Keratinocyte (primary cell): ENCODE data around the gene DENND5A.

Experiments used
- EZH2 ChIP-seq: IDR thresholded peaks from one replicate; pipeline ENCODE4 v1.6.1; 2012; ENCODE audit warnings: inconsistent platforms, mild to moderate bottlenecking, low read length, moderate library complexity
- TF ChIP-seq, protein P1 (sequence below), 3 experiments: IDR thresholded peaks in 1 of 3; conservative IDR thresholded peaks in 1 of 3; optimal IDR thresholded peaks in 1 of 3; 2 replicates in 2 of 3; 3 replicates in 1 of 3; pipeline versions ENCODE3 to v1.5.1; 2011; ENCODE audit warnings: low read length in 3 of 3, mild to moderate bottlenecking in 3 of 3, moderate library complexity in 2 of 3, control low read depth in 1 of 3, inconsistent platforms in 1 of 3; ENCODE audit not compliant: insufficient read depth in 2 of 3; ENCODE audit errors: extremely low read depth in 1 of 3

GRCh38 chr11:9251311-9251710, 13.8 kb downstream of the DENND5A start:
- TF ChIP-seq, protein P1, sequence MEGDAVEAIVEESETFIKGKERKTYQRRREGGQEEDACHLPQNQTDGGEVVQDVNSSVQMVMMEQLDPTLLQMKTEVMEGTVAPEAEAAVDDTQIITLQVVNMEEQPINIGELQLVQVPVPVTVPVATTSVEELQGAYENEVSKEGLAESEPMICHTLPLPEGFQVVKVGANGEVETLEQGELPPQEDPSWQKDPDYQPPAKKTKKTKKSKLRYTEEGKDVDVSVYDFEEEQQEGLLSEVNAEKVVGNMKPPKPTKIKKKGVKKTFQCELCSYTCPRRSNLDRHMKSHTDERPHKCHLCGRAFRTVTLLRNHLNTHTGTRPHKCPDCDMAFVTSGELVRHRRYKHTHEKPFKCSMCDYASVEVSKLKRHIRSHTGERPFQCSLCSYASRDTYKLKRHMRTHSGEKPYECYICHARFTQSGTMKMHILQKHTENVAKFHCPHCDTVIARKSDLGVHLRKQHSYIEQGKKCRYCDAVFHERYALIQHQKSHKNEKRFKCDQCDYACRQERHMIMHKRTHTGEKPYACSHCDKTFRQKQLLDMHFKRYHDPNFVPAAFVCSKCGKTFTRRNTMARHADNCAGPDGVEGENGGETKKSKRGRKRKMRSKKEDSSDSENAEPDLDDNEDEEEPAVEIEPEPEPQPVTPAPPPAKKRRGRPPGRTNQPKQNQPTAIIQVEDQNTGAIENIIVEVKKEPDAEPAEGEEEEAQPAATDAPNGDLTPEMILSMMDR (optimal IDR thresholded peaks at IDR 0.05 in 1 of 3, IDR thresholded peaks at IDR 0.05 in 1 of 3, conservative IDR thresholded peaks at IDR 0.05 in 1 of 3; ENCODE audit: extremely low read depth in 1 of 3, insufficient read depth in 2 of 3, low read length in 3 of 3), result no peak
- TF ChIP-seq EZH2, result no peak
